Measurements from ENCODE around the gene GAS2L2. TPM values are rescaled to one million over a fixed set of nuclear protein-coding genes. Genes with fewer than 3 reads are reported as not detected.

The GAS2L2 gene
- total and polyA plus RNA-seq, 4 donors = not detected

- TF ChIP-seq REST (IDR thresholded peaks at IDR 0.05) (no peak), NR2F2 (IDR thresholded peaks at IDR 0.05) (no peak), JUND (IDR thresholded peaks at IDR 0.05) (no peak), RXRA (IDR thresholded peaks at IDR 0.05) (no peak)
These were observed 4.1 kb downstream of the GAS2L2 start (continued) for GRCh38 chr17:35748979-35749378.

GRCh38 chr17:35748341-35748841 is 4.6 kb downstream of the GAS2L2 start:
- H3K27me3 ChIP-seq (ENCODE audit: control insufficient read depth in 4 of 4, insufficient read depth in 4 of 4, low read length in 3 of 4) = no peaks in the 10 kb centered on the region
- DNase-seq (ENCODE audit: low spot score) = no peak

GRCh38 chr17:35747540-35748017 is 5.5 kb downstream of the GAS2L2 start:
- TF ChIP-seq MAX (IDR thresholded peaks at IDR 0.05) = no peak
- TF ChIP-seq FOXA1 (IDR thresholded peaks at IDR 0.05) = no peak
- no peak for TF ChIP-seq EGR1 (IDR thresholded peaks at IDR 0.05; ENCODE audit: low read depth in 2 of 2)
- TF ChIP-seq YY1 (IDR thresholded peaks at IDR 0.05) = no peak
- no peak for TF ChIP-seq HNF4G (IDR thresholded peaks at IDR 0.05)
- peak; percentile 93 for TF ChIP-seq CTCF (IDR thresholded peaks at IDR 0.05; ENCODE audit: low read depth, low read length, missing input control)
- TF ChIP-seq RAD21 (IDR thresholded peaks at IDR 0.05) = peak; percentile 98
- no peak for TF ChIP-seq REST (IDR thresholded peaks at IDR 0.05)
- TF ChIP-seq ZBTB33 (IDR thresholded peaks at IDR 0.05) = no peak
- peak; percentile 80 for DNase-seq (ENCODE audit: low spot score)
- Histone ChIP-seq H3K9me3 (ENCODE audit: control insufficient read depth in 4 of 4, low read length in 3 of 4) (no peaks in the 10 kb centered on the region), H3K9ac (ENCODE audit: low read depth in 1 of 2, low read length in 2 of 2) (no peak overlapping the region), H3K36me3 (ENCODE audit: control insufficient read depth in 4 of 4, insufficient read depth in 3 of 4, low read depth in 1 of 4, low read length in 3 of 4) (no peaks in the 10 kb centered on the region), H3K27ac (ENCODE audit: low read depth in 1 of 2, low read length in 2 of 2) (no peak overlapping the region), H3K27me3 (ENCODE audit: control insufficient read depth in 4 of 4, insufficient read depth in 4 of 4, low read length in 3 of 4) (no peaks in the 10 kb centered on the region), H3K4me3 (ENCODE audit: low read depth in 1 of 3, low read length in 3 of 3) (no peak overlapping the region), H3K4me1 (ENCODE audit: control insufficient read depth in 4 of 4, insufficient read depth in 4 of 4, low read length in 3 of 4) (peaks cover 0 to 5% (median 0%) of the 10 kb centered on the region in 4 donors)
- 22% methylated on average over 12 of the region's 12 CpGs for WGBS

More at GRCh38 chr17:35748341-35748841, 4.6 kb downstream of the GAS2L2 start:
- TF ChIP-seq CTCF (IDR thresholded peaks at IDR 0.05; ENCODE audit: low read depth, low read length, missing input control) (no peak), RAD21 (IDR thresholded peaks at IDR 0.05) (peak in 1 of 2 donors; percentile 42)
- no peak overlapping the region for H3K4me3 ChIP-seq (ENCODE audit: low read depth in 1 of 3, low read length in 3 of 3)
- H3K9me3 ChIP-seq (ENCODE audit: control insufficient read depth in 4 of 4, low read length in 3 of 4) = no peaks in the 10 kb centered on the region
- H3K4me1 ChIP-seq (ENCODE audit: control insufficient read depth in 4 of 4, insufficient read depth in 4 of 4, low read length in 3 of 4) = peaks cover 0 to 5% (median 0%) of the 10 kb centered on the region in 4 donors
- H3K36me3 ChIP-seq (ENCODE audit: control insufficient read depth in 4 of 4, insufficient read depth in 3 of 4, low read depth in 1 of 4, low read length in 3 of 4) = no peaks in the 10 kb centered on the region
- H3K27ac ChIP-seq (ENCODE audit: low read depth in 1 of 2, low read length in 2 of 2) = no peak overlapping the region
- no peak overlapping the region for H3K9ac ChIP-seq (ENCODE audit: low read depth in 1 of 2, low read length in 2 of 2)
- 23% methylated on average over 4 of the region's 4 CpGs for WGBS
